Lower leg skin (tissue), 3 donors: ENCODE data around the gene CETN1.

Experiments used
- CTCF ChIP-seq, 3 donors: fragments of 450-650 bp; IDR thresholded peaks; one replicate each; pipeline ENCODE4 v1.5.1; 2016; ENCODE audit warnings: antibody characterized with exemption in 3 of 3, mild to moderate bottlenecking in 3 of 3, moderate library complexity in 2 of 3
- POLR2A ChIP-seq, 2 donors: fragments of 450-650 bp; IDR thresholded peaks; one replicate each; pipeline ENCODE4 v1.6.1; 2016 to 2017; ENCODE audit warnings: antibody characterized with exemption in 2 of 2, mild to moderate bottlenecking in 1 of 2, moderate library complexity in 1 of 2

GRCh38 chr18:570256-570655 lies 9.9 kb upstream of the CETN1 start:
- no peak for TF ChIP-seq CTCF (IDR thresholded peaks at IDR 0.05)
- no peak for TF ChIP-seq POLR2A (IDR thresholded peaks at IDR 0.05)
